IMR-90 (cell line): Measurements from ENCODE around the gene TRIM22. TPM values are rescaled to one million over a fixed set of nuclear protein-coding genes. Genes with fewer than 3 reads are reported as not detected.
A peak's percentile ranks its signal among the peaks of the same experiment; 100 is the strongest.
"Not testable (repeated sequence)": the region's sequence is repeated elsewhere in the genome, so short reads cannot be mapped to it uniquely, and the experiment has no call there.

Experiments
- ATAC-seq: fragments of 200-7000 bp; cut with Tn5 transposase; 2 replicates; pipeline ENCODE4 v1.9.1; 2020; ENCODE audit warnings: low read depth, mild to moderate bottlenecking, moderate library complexity
- BruUV-seq: library from RNA; stranded (reverse); fragments of 400-500 nt; replicated peaks from 2 replicates; lab custom pipeline; 2021; lab: Mats Ljungman, UMichigan
- CTCF ChIA-PET: fragments of 300-600 bp; formaldehyde crosslinking; extraction: SDS; loops from one replicate; lab custom pipeline; 2021; ENCODE audit warnings: antibody characterized with exemption; lab: Yijun Ruan, JAX
- POLR2A ChIA-PET: fragments of 300-600 bp; sonication (Branson Sonifier 250); formaldehyde crosslinking; loops from one replicate; lab custom pipeline; 2022; ENCODE audit warnings: antibody characterized with exemption; ENCODE audit not compliant: unreplicated experiment; lab: Charles Lee
- DNase-seq: peaks from one replicate; pipeline ENCODE4 v3.0.0; 2013
- H2AFZ ChIP-seq: replicated peaks from 2 replicates; pipeline ENCODE3; 2013; ENCODE audit warnings: low read length, mild to moderate bottlenecking; ENCODE audit not compliant: poor library complexity
- H2AK5ac ChIP-seq: 2 replicates; pipeline ENCODE4 v1.6.1; 2013; ENCODE audit warnings: low read depth, low read length, inconsistent platforms
- H2AK9ac ChIP-seq: replicated peaks from 2 replicates; pipeline ENCODE3; 2013; ENCODE audit warnings: mild to moderate bottlenecking, low read depth, low read length, moderate library complexity; ENCODE audit not compliant: poor library complexity
- H2BK120ac ChIP-seq: 2 replicates; pipeline ENCODE4 v1.6.1; 2013; ENCODE audit warnings: low read depth, low read length, inconsistent platforms
- H2BK15ac ChIP-seq: 3 replicates; pipeline ENCODE4 v1.6.1; 2013; ENCODE audit warnings: low read depth, low read length, inconsistent platforms
- H2BK20ac ChIP-seq: 2 replicates; pipeline ENCODE4 v1.6.1; 2013; ENCODE audit warnings: low read depth, mild to moderate bottlenecking, inconsistent platforms, low read length, moderate library complexity
- H2BK5ac ChIP-seq: 2 replicates; pipeline ENCODE4 v1.6.1; 2013; ENCODE audit warnings: mild to moderate bottlenecking, low read depth, low read length, inconsistent platforms; ENCODE audit not compliant: poor library complexity, severe bottlenecking
- H3K14ac ChIP-seq: replicated peaks from 2 replicates; pipeline ENCODE4 v1.6.1; 2013; ENCODE audit warnings: low read depth, low read length, inconsistent platforms
- H3K18ac ChIP-seq: 2 replicates; pipeline ENCODE4 v1.6.1; 2013; ENCODE audit warnings: low read depth, low read length, control low read depth
- H3K23ac ChIP-seq: 2 replicates; pipeline ENCODE4 v1.6.1; 2013; ENCODE audit warnings: low read depth, low read length, inconsistent platforms
- H3K27ac ChIP-seq: 2 replicates; pipeline ENCODE4 v1.5.1; 2013; ENCODE audit warnings: mild to moderate bottlenecking, control low read depth, low read length; ENCODE audit not compliant: insufficient read depth
- H3K27me3 ChIP-seq: 2 replicates; pipeline ENCODE4 v1.6.1; 2013; ENCODE audit warnings: low read length; ENCODE audit not compliant: control insufficient read depth, insufficient read depth
- H3K36me3 ChIP-seq: 2 replicates; pipeline ENCODE4 v1.6.1; 2013; ENCODE audit warnings: low read length, mixed read lengths; ENCODE audit not compliant: control insufficient read depth, insufficient read depth
- H3K4ac ChIP-seq: 2 replicates; pipeline ENCODE4 v1.6.1; 2013; ENCODE audit warnings: low read depth, low read length, inconsistent platforms
- H3K4me1 ChIP-seq: 2 replicates; pipeline ENCODE4 v1.6.1; 2013; ENCODE audit warnings: low read length, mixed read lengths; ENCODE audit not compliant: control insufficient read depth, insufficient read depth
- H3K4me2 ChIP-seq: 2 replicates; pipeline ENCODE4 v1.6.1; 2013; ENCODE audit warnings: low read depth, mild to moderate bottlenecking, control low read depth, low read length, moderate library complexity
- H3K4me3 ChIP-seq: 2 replicates; pipeline ENCODE4 v1.5.1; 2013; ENCODE audit warnings: low read depth, mild to moderate bottlenecking, control low read depth, low read length, moderate library complexity; ENCODE audit not compliant: insufficient read depth
- H3K56ac ChIP-seq: 2 replicates; pipeline ENCODE4 v1.6.1; 2013; ENCODE audit warnings: low read length, inconsistent platforms; ENCODE audit not compliant: insufficient read depth; ENCODE audit errors: extremely low read depth
- H3K79me1 ChIP-seq, 2 experiments: 2 replicates each; pipeline ENCODE4 v1.6.1; 2013; ENCODE audit warnings: low read length in 2 of 2, inconsistent platforms in 1 of 2, low read depth in 1 of 2
- H3K9ac ChIP-seq: 2 replicates; pipeline ENCODE4 v1.6.1; 2013; ENCODE audit warnings: low read depth, low read length, control low read depth
- H3K9me1 ChIP-seq: 2 replicates; pipeline ENCODE4 v1.6.1; 2013; ENCODE audit warnings: low read length, inconsistent platforms; ENCODE audit not compliant: insufficient read depth
- H3K9me3 ChIP-seq: 2 replicates; pipeline ENCODE4 v1.6.1; 2013; ENCODE audit warnings: low read length; ENCODE audit not compliant: control insufficient read depth, insufficient read depth
- H4K20me1 ChIP-seq: 2 replicates; pipeline ENCODE4 v1.6.1; 2013; ENCODE audit warnings: low read length, inconsistent platforms; ENCODE audit not compliant: insufficient read depth
- H4K5ac ChIP-seq: 2 replicates; pipeline ENCODE4 v1.6.1; 2013; ENCODE audit warnings: mild to moderate bottlenecking, low read depth, low read length, control low read depth
- H4K8ac ChIP-seq, 2 experiments: 2 replicates each; pipeline ENCODE4 v1.6.1; 2013; ENCODE audit warnings: low read depth in 2 of 2, low read length in 2 of 2, control low read depth in 1 of 2, inconsistent platforms in 1 of 2
- H4K91ac ChIP-seq: 2 replicates; pipeline ENCODE4 v1.6.1; 2013; ENCODE audit warnings: low read depth, low read length, inconsistent platforms; ENCODE audit not compliant: insufficient read depth
- FOS ChIP-seq: fragments of 150-350 bp; IDR thresholded peaks from 2 replicates; pipeline ENCODE4 v1.6.1; 2016; ENCODE audit warnings: low read depth, low read length
- MAFK ChIP-seq: IDR thresholded peaks from 2 replicates; pipeline ENCODE4 v1.6.1; 2012; ENCODE audit warnings: low read depth, low read length, improper control_type of control experiment
- MXI1 ChIP-seq: IDR thresholded peaks from 2 replicates; pipeline ENCODE4 v1.6.1; 2012; ENCODE audit warnings: low read depth, mild to moderate bottlenecking, low read length, moderate library complexity, borderline replicate concordance
- WGBS, 2 experiments: methylation state at CpG; one replicate each; pipeline versions ENCODE4 v1.1.5 to v1.1.7; 2013; ENCODE audit warnings: missing lambda C conversion rate in 2 of 2; ENCODE audit not compliant: insufficient read length in 1 of 2; ENCODE audit errors: extremely low coverage in 2 of 2; 5-methylcytosine and 5-hydroxymethylcytosine counted together
- dilution Hi-C: fragments of 300-500 bp; cut with HindIII; formaldehyde crosslinking; loops from one replicate; pipeline ENCODE4 v1.14.3; 2018; ENCODE audit warnings: low sequenced_read_pairs; ENCODE audit not compliant: unreplicated experiment
- in situ Hi-C: fragments of 300-500 bp; cut with MboI; formaldehyde crosslinking; loops from 3 replicates; pipeline ENCODE4 v1.14.3; 2019; ENCODE audit warnings: low sequenced_read_pairs, inconsistent platforms, mixed read lengths
- intact Hi-C: fragments of 100-400 bp; cut with micrococcal nuclease; formaldehyde crosslinking; loops from 2 replicates; pipeline ENCODE4 v1.10.0; 2022
- polyA plus RNA-seq, 3 experiments: library from polyadenylated mRNA; depleted of rRNA; stranded (reverse); fragments of >200 nt; gene quantifications; 2 replicates each; pipeline ENCODE4 v1.2.3, GENCODE V29; 2012; ENCODE audit warnings: low replicate concordance in 1 of 3
- total RNA-seq: library from RNA; depleted of rRNA; stranded (reverse); fragments of >200 nt; gene quantifications from 2 replicates; pipeline ENCODE4 v1.2.3, GENCODE V29; 2012
- TF ChIP-seq, protein P1 (sequence below): fragments of 150-350 bp; IDR thresholded peaks from 2 replicates; pipeline ENCODE4 v1.6.1; 2016; ENCODE audit warnings: low read depth, mild to moderate bottlenecking, low read length, moderate library complexity, borderline replicate concordance

TRIM22 gene
- total and polyA plus RNA-seq, 2 of the 4 experiments (the other 2 are of a cell fraction), result 43.6 to 46.8 TPM

DNA sequence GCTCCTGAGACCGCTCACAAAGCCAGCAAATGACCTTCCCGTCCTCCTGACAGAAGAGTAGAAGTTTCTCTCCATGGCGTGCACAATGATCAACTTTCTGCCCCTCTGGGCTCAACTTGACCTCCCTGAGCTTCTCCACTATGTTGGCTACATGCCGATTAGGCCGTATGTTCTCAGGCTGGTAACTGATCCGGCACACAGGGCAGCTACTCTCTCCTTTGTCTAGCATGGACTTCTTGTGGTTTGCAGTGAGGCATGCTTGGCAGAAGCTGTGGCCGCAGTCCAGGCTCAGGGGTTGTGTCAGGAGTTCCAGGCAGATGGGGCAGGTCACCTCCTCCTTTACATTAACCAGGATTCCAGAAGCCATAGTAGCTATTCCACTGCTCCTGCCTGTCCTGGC, 9.8 kb upstream of the TRIM22 start:
- WGBS, 2 experiments, result 83% methylated on average over 1 of the region's 7 CpGs; no CpG with 5 or more reads in 1 of the 2 experiments
- no peak overlapping the region for H3K14ac ChIP-seq
- dilution Hi-C loops, result no loop called here
- ATAC-seq (no peak), DNase-seq (no peak)
- no peak overlapping the region for H3K56ac ChIP-seq
- H3K4me3 ChIP-seq, result no peak overlapping the region
- H4K8ac ChIP-seq, result no peak overlapping the region
- no peak overlapping the region for H3K27ac ChIP-seq
- H3K9ac ChIP-seq, result no peak overlapping the region
- intact Hi-C loops, result loop anchor here (10.0 kb wide), 1 partner anchor 315 kb away; no protein-coding TSS in a partner anchor
- TF ChIP-seq MXI1 (no peak), MAFK (no peak), FOS (no peak)
- TF ChIP-seq, protein P1, sequence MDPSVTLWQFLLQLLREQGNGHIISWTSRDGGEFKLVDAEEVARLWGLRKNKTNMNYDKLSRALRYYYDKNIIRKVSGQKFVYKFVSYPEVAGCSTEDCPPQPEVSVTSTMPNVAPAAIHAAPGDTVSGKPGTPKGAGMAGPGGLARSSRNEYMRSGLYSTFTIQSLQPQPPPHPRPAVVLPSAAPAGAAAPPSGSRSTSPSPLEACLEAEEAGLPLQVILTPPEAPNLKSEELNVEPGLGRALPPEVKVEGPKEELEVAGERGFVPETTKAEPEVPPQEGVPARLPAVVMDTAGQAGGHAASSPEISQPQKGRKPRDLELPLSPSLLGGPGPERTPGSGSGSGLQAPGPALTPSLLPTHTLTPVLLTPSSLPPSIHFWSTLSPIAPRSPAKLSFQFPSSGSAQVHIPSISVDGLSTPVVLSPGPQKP, result no peak
- no peak overlapping the region for H3K4ac ChIP-seq
- ChIA-PET POLR2A (interaction anchor here (1.0 kb wide), 1 partner anchor 10 kb away, joined by 3 read pairs; the partner anchor contains the start of gene TRIM22), CTCF (interaction anchor here (1.4 kb wide), 1 partner anchor 59 kb away, joined by 3 read pairs; no protein-coding TSS in a partner anchor)
- H4K20me1 ChIP-seq, result no peaks in the 10 kb centered on the region
- peak overlapping the region; percentile 32 for H2AFZ ChIP-seq
- peaks cover 28 to 43% of the 10 kb centered on the region in 2 experiments; a peak in 3 of 4 replicates for H3K79me1 ChIP-seq
- no peak overlapping the region for H2BK5ac ChIP-seq
- H2AK5ac ChIP-seq, result no peak overlapping the region
- peaks cover 22% of the 10 kb centered on the region for H3K36me3 ChIP-seq
- H2BK20ac ChIP-seq, result no peak overlapping the region
- no peak overlapping the region for H2BK120ac ChIP-seq
- no peak overlapping the region for H2BK15ac ChIP-seq
- no peak overlapping the region for H3K18ac ChIP-seq
- H4K5ac ChIP-seq, result no peak overlapping the region
- H3K4me2 ChIP-seq, result no peak overlapping the region
- H4K91ac ChIP-seq, result no peak overlapping the region
- no peaks in the 10 kb centered on the region for H3K4me1 ChIP-seq
- H3K9me3 ChIP-seq, result peaks cover 2% of the 10 kb centered on the region; the same call in 1 of the 2 replicates
- no peaks in the 10 kb centered on the region; the same call in 1 of the 2 replicates for H3K9me1 ChIP-seq
- in situ Hi-C loops, result loop anchor here (5.0 to 25.0 kb wide), 2 partner anchors 78 to 682 kb away; no protein-coding TSS in a partner anchor
- H2AK9ac ChIP-seq, result no peak overlapping the region
- BruUV-seq, result no TSS peak
- H3K23ac ChIP-seq, result no peak overlapping the region
- H3K27me3 ChIP-seq, result no peaks in the 10 kb centered on the region

- H4K8ac ChIP-seq, dilution Hi-C loops, H3K23ac ChIP-seq, H3K4me1 ChIP-seq, H2BK120ac ChIP-seq, H3K4ac ChIP-seq, DNase-seq, H3K27me3 ChIP-seq, H4K20me1 ChIP-seq, H2AK5ac ChIP-seq, H4K5ac ChIP-seq, H2AFZ ChIP-seq, H3K4me2 ChIP-seq, H2BK15ac ChIP-seq, BruUV-seq, H3K27ac ChIP-seq, H3K18ac ChIP-seq, H3K9me1 ChIP-seq, H3K14ac ChIP-seq, H2AK9ac ChIP-seq, H2BK5ac ChIP-seq, H3K9ac ChIP-seq, H2BK20ac ChIP-seq, H4K91ac ChIP-seq, H3K9me3 ChIP-seq, H3K56ac ChIP-seq, ATAC-seq, H3K4me3 ChIP-seq: not testable (repeated sequence)
- WGBS, 2 experiments, result 94% methylated on average over 16 of the region's 33 CpGs; no CpG with 5 or more reads in 1 of the 2 experiments
- intact Hi-C loops (loop anchor here (10.0 kb wide), 1 partner anchor 318 kb away; no protein-coding TSS in a partner anchor), in situ Hi-C loops (loop anchor here (25.0 kb wide), 1 partner anchor 679 kb away; no protein-coding TSS in a partner anchor)
- ChIA-PET CTCF (interaction anchor here (0.7 kb wide), 1 partner anchor 56 kb away, joined by 3 read pairs; no protein-coding TSS in a partner anchor), POLR2A (interaction anchor here (0.6 kb wide), 1 partner anchor 395 kb away, joined by 4 read pairs; no protein-coding TSS in a partner anchor)
- peaks cover 28 to 47% of the 10 kb centered on the region in 2 experiments; a peak in 3 of 4 replicates for H3K79me1 ChIP-seq
- peaks cover 18% of the 10 kb centered on the region for H3K36me3 ChIP-seq
Observed at GRCh38 chr11:5682890-5683441, 6.6 kb upstream of the TRIM22 start.
